IPS-15b (cell line): ENCODE data around the gene KSR2.

Experiments used
- H3K27me3 ChIP-seq: one replicate; pipeline ENCODE4 v1.6.1; 2013; ENCODE audit warnings: low read length; ENCODE audit not compliant: control insufficient read depth, insufficient read depth
- H3K36me3 ChIP-seq: one replicate; pipeline ENCODE4 v1.6.1; 2013; ENCODE audit warnings: low read length; ENCODE audit not compliant: control insufficient read depth, insufficient read depth
- H3K4me1 ChIP-seq: one replicate; pipeline ENCODE4 v1.6.1; 2013; ENCODE audit warnings: mild to moderate bottlenecking, low read length; ENCODE audit not compliant: control insufficient read depth, insufficient read depth
- H3K4me3 ChIP-seq: one replicate; pipeline ENCODE4 v1.5.1; 2013; ENCODE audit warnings: low read depth, low read length
- H3K9ac ChIP-seq: one replicate; pipeline ENCODE4 v1.6.1; 2013; ENCODE audit warnings: low read depth, mild to moderate bottlenecking, low read length
- H3K9me3 ChIP-seq: one replicate; pipeline ENCODE4 v1.6.1; 2013; ENCODE audit warnings: mild to moderate bottlenecking, low read length; ENCODE audit not compliant: control insufficient read depth, insufficient read depth

The KSR2 gene

DNA sequence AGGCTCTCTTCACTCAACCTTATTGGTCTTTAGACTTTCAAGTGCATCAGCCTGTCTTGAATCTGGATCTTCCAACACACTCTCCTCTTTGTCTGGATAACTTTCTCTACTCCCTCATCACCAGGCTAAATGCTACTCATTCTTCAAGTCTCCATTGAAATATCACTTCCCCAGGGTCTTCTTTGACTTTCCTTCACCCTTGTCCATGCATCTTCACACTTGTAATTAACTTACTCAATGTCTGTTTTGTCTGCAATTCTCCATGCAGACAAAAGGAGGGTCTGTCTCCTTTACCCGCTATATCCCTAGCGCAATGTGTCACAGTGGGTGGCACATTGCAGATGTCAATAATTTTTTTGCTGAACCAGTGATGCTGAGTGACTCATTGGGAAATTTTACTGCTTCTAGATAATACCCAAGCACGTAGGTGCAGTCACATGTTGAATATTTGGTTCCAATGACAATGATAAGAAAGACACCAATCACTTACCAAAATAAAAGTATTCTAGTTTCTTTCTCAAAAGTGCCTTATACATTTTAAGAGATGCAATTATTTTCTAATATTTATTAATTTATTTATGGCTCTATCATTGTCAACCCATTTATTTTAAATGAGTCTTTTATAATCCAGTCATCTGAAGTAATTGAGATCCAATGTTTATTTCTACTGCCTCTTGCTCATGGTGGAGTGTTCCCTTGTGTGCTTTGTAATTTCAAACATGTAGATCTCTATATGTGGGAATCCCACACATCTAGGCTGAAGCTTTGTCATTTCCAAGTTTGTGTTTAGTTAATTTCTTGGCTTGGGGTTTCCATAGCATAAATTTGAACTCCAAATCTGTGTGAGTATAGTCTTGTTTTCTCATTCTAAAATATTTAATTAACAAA lies 26.0 kb upstream of the KSR2 start:
- H3K36me3 ChIP-seq = no peaks in the 10 kb centered on the region
- no peaks in the 10 kb centered on the region for H3K9me3 ChIP-seq
- no peak overlapping the region for H3K9ac ChIP-seq
- no peak overlapping the region for H3K4me3 ChIP-seq
- no peaks in the 10 kb centered on the region for H3K27me3 ChIP-seq
- H3K4me1 ChIP-seq = no peaks in the 10 kb centered on the region

DNA sequence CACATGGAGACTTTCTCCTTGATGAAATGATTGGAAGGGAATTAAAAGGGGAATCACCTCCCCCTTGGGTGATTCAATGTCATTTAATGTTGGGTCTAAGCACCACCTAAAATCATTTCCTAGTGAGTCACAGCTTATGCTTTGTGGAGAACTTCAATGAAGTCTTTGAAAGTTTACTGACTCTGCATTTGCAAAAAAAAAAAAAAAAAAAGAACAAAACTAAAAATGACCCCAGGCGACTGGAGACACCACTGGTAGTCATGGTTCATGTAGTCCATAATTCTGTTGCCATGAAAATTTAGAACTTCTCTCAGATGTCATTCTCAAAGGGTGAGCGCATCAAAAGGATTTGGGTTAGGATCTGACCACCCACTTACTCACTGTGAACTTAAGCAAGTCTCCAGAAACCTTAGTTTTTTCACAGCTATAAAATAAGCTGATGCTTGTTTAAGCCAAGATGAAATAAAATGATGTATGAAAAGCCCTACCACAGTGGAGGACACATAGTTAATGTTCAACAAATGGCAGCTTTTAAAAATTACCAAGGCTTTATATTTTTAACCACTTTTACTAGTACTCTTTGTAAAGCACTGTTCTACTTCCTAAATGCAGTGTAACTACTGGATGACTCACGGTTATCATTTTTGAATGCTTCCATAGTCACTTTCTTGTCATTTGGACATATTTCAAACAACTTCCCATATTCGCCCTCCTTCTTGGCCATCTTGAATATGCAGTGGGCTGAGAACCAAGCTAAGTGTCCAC lies 18.1 kb upstream of the KSR2 start:
- no peak overlapping the region for H3K9ac ChIP-seq
- H3K27me3 ChIP-seq = no peaks in the 10 kb centered on the region
- H3K4me1 ChIP-seq = no peaks in the 10 kb centered on the region
- no peak overlapping the region for H3K4me3 ChIP-seq
- H3K9me3 ChIP-seq = no peaks in the 10 kb centered on the region
- no peaks in the 10 kb centered on the region for H3K36me3 ChIP-seq

DNA sequence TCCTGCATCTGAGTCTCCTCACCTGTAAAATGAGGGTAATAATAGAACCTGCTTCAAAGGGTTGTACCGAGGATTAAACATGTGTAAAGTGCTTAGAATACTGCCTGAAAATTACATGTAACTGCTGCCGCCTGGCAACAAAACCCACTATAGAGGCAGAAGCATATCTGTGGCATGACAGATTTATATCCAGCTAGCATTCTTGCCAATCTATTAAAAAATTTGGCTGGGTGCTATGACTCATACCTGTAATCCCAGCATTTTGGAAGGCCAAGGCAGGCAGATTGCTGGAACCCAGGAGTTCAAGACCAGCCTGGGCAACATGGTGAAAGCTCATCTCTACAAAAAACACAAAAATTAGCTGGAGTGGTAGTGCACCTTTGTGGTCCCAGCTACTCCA lies 16.4 kb upstream of the KSR2 start:
- H3K36me3 ChIP-seq = no peaks in the 10 kb centered on the region
- no peaks in the 10 kb centered on the region for H3K9me3 ChIP-seq
- no peak overlapping the region for H3K4me3 ChIP-seq
- no peak overlapping the region for H3K9ac ChIP-seq
- no peaks in the 10 kb centered on the region for H3K27me3 ChIP-seq
- no peaks in the 10 kb centered on the region for H3K4me1 ChIP-seq

DNA sequence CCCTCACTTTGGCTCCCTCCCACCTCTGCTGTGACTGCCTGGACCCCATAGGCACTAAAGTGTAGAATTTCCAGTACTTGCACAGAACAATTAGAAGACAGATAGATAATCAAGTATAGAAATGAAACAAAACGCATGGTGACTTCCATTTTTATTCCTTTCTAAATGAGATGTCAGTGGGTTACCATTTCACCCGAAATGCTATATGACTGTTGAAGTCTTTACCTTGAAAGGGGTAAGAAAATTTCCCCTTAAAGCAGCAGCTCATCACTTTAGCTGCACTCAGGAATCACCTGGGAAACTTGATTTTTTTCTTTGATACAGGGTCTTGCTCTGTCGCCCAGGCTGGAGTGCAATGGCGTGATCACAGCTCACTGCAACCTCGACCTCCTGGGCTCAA lies 12.5 kb upstream of the KSR2 start:
- Histone ChIP-seq H3K36me3 (no peaks in the 10 kb centered on the region), H3K4me1 (no peaks in the 10 kb centered on the region), H3K9me3 (no peaks in the 10 kb centered on the region), H3K27me3 (no peaks in the 10 kb centered on the region), H3K9ac (no peak overlapping the region), H3K4me3 (no peak overlapping the region)

DNA sequence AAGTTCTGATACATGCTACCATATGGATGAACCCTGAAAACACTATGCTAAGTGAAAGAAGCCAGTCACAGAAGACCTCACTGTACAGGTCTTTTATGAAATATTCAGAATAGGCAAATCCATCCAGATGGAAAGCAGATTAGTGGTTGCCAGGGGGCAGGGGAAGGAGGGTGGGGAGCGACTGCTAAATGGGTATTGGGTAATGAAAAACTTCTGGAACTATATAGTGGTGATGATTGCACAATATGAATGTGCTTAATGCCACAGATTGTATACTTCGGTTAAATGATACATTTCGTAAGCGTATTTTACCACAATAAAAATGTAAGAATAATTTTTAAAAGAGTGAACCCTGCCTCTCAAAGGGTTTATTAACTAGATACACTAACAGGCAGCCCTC lies 11.8 kb upstream of the KSR2 start:
- no peaks in the 10 kb centered on the region for H3K36me3 ChIP-seq
- H3K27me3 ChIP-seq = no peaks in the 10 kb centered on the region
- H3K4me1 ChIP-seq = no peaks in the 10 kb centered on the region
- no peaks in the 10 kb centered on the region for H3K9me3 ChIP-seq
- no peak overlapping the region for H3K4me3 ChIP-seq
- H3K9ac ChIP-seq = no peak overlapping the region

DNA sequence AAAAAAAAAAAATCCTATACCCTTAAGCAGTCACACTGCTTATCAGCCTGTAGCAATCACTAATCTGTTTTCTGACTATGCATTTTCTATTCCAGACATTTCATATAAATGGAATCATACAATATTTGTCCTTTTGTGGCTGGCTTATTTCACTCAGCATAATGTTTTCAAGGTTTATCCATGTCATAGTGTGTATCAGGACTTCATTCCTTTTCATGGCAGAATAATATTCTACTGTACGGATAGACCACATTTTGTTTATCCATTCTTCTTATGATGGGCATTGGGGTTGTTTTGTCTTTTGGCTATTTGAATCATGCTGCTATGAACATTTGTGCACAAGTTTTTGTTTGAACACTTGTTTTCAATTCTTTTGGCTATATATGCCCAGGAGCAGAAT lies 8.6 kb upstream of the KSR2 start:
- no peaks in the 10 kb centered on the region for H3K9me3 ChIP-seq
- H3K9ac ChIP-seq = no peak overlapping the region
- H3K36me3 ChIP-seq = no peaks in the 10 kb centered on the region
- peaks cover 4% of the 10 kb centered on the region for H3K27me3 ChIP-seq
- no peaks in the 10 kb centered on the region for H3K4me1 ChIP-seq
- H3K4me3 ChIP-seq = no peak overlapping the region

DNA sequence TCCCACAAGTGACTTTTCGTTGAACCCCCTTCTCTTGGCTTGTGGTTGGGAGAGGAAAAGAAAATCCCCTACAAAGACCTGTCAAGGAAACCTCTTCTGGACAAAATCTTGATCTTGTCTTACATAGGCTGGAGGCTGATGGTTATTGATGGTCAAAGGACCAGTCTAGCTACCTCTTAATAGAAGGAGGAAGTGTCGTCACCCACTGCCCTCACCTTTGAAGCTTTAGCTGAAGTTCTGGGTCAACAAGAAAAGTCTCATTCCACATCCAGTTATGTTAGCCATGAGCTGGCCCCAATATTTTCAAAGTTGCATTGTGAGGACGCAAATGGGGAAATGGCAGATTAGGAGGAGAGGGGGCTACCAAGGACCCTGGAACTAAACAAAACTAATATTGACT lies 6.2 kb upstream of the KSR2 start:
- Histone ChIP-seq H3K9me3 (no peaks in the 10 kb centered on the region), H3K27me3 (peaks cover 4% of the 10 kb centered on the region), H3K36me3 (no peaks in the 10 kb centered on the region), H3K4me3 (no peak overlapping the region), H3K4me1 (no peaks in the 10 kb centered on the region), H3K9ac (no peak overlapping the region)

DNA sequence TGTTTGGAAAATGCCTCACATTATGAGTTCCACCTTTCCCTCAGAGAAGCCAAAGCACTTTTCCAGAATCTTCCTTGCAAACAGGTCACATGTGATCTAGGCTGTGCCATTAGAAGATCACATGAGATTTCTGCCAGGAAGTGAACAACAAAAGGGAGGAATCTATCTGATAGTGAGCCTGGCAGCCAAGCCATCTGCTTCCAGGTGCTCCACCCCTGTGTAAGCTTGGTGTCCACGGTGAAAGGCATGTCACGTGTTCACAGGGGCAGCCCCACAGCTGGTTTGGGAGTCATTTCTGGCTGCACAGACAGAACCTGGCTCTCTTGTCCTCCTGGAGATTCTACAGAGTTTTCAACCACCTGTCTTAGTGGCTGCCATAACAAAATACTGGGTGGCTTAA lies 3.5 kb upstream of the KSR2 start:
- Histone ChIP-seq H3K4me3 (no peak overlapping the region), H3K9me3 (no peaks in the 10 kb centered on the region), H3K4me1 (peaks cover under 1% of the 10 kb centered on the region), H3K27me3 (peaks cover 11% of the 10 kb centered on the region), H3K9ac (no peak overlapping the region), H3K36me3 (no peaks in the 10 kb centered on the region)

DNA sequence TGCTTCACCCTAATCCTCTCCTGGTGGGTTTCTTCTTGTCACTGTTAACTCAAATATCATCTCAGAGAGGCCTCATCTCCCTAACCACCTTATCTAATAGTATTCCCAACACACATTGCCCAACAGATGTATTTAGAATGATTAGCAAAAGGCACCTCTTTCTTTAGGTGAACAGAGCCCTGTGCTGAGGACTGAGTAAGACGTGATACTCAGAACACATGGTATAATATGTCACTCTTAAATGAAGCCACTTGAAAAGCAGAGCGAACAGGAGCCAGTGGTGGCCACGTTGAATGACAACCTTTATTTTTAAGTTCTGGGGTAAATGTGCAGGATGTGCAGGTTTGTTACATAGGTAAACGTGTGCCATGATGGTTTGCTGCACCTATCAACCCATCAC lies 1.5 kb upstream of the KSR2 start:
- no peak overlapping the region for H3K9ac ChIP-seq
- no peaks in the 10 kb centered on the region for H3K9me3 ChIP-seq
- H3K4me3 ChIP-seq = no peak overlapping the region
- H3K27me3 ChIP-seq = peaks cover 15% of the 10 kb centered on the region
- H3K36me3 ChIP-seq = no peaks in the 10 kb centered on the region
- H3K4me1 ChIP-seq = peaks cover 2% of the 10 kb centered on the region

DNA sequence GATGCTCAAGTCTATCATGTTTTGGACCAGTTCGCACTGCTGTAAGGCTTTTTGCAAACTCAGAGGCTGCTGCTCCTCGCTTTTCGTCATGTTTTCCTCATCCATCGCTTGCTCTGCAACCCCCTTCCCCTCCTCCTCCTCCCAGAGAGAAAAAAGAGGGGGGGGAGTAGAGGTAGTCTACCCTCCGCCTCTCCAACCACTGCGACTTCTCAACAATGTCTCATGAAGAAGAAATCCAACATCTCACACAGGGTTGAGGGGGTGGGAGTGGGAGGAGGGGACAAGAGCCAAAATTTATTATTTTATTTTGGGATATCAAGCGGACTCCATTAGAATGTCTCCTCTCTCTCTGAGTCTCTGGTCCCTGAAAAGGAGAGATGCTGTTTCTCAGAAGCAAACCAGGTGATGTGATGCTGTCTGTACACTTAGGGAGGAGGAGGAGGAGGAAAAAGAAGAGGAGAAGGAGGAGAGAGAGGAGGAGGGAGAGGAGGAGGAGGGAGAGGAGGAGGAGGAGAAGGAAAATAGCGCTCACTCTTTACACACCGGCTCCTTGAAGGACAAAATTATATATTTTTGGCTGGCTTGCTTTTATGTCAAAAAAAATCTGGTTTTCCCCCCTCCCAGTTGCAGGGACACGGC lies 520 bp downstream of the KSR2 start:
- H3K4me1 ChIP-seq = peaks cover 2% of the 10 kb centered on the region
- no peaks in the 10 kb centered on the region for H3K36me3 ChIP-seq
- peak overlapping the region; percentile 76 for H3K4me3 ChIP-seq
- peaks cover 11% of the 10 kb centered on the region for H3K27me3 ChIP-seq
- no peak overlapping the region for H3K9ac ChIP-seq
- H3K9me3 ChIP-seq = no peaks in the 10 kb centered on the region

DNA sequence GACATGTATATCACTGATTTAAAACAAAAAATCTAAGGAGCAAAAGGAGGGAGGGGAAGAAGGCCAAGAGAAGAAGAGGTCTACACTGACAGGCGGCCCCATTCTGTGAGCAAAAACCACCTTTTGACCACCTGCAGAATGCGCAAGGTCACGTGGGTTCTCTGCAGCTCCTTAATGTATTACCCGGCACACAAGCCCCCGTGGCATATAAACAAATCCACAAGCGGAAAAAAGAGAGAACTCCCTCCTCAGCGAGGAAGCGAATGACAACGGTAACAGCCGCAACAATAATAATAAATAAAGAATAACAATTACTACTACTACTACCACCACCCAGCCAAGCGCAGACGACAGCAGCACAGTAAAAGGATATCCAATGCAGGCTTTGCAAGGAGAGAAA lies 1.3 kb downstream of the KSR2 start:
- Histone ChIP-seq H3K36me3 (no peaks in the 10 kb centered on the region), H3K4me1 (peaks cover 2% of the 10 kb centered on the region), H3K27me3 (peaks cover 11% of the 10 kb centered on the region), H3K9ac (no peak overlapping the region), H3K4me3 (peak overlapping the region; percentile 76), H3K9me3 (no peaks in the 10 kb centered on the region)
